IMR-90 (cell line): ENCODE results near the gene LY9. TPM values are rescaled to one million over a fixed set of nuclear protein-coding genes. Genes with fewer than 3 reads are reported as not detected.

Source experiments
- ATAC-seq: fragments of 200-7000 bp; cut with Tn5 transposase; 2 replicates; pipeline ENCODE4 v1.9.1; 2020; ENCODE audit warnings: low read depth, mild to moderate bottlenecking, moderate library complexity
- BruUV-seq: library from RNA; stranded (reverse); fragments of 400-500 nt; replicated peaks from 2 replicates; lab custom pipeline; 2021; lab: Mats Ljungman, UMichigan
- CTCF ChIA-PET: fragments of 300-600 bp; formaldehyde crosslinking; extraction: SDS; loops from one replicate; lab custom pipeline; 2021; ENCODE audit warnings: antibody characterized with exemption; lab: Yijun Ruan, JAX
- POLR2A ChIA-PET: fragments of 300-600 bp; sonication (Branson Sonifier 250); formaldehyde crosslinking; loops from one replicate; lab custom pipeline; 2022; ENCODE audit warnings: antibody characterized with exemption; ENCODE audit not compliant: unreplicated experiment; lab: Charles Lee
- DNase-seq: peaks from one replicate; pipeline ENCODE4 v3.0.0; 2013
- H2AFZ ChIP-seq: replicated peaks from 2 replicates; pipeline ENCODE3; 2013; ENCODE audit warnings: low read length, mild to moderate bottlenecking; ENCODE audit not compliant: poor library complexity
- H2AK5ac ChIP-seq: 2 replicates; pipeline ENCODE4 v1.6.1; 2013; ENCODE audit warnings: low read depth, low read length, inconsistent platforms
- H2AK9ac ChIP-seq: replicated peaks from 2 replicates; pipeline ENCODE3; 2013; ENCODE audit warnings: mild to moderate bottlenecking, low read depth, low read length, moderate library complexity; ENCODE audit not compliant: poor library complexity
- H2BK120ac ChIP-seq: 2 replicates; pipeline ENCODE4 v1.6.1; 2013; ENCODE audit warnings: low read depth, low read length, inconsistent platforms
- H2BK15ac ChIP-seq: 3 replicates; pipeline ENCODE4 v1.6.1; 2013; ENCODE audit warnings: low read depth, low read length, inconsistent platforms
- H2BK20ac ChIP-seq: 2 replicates; pipeline ENCODE4 v1.6.1; 2013; ENCODE audit warnings: low read depth, mild to moderate bottlenecking, inconsistent platforms, low read length, moderate library complexity
- H2BK5ac ChIP-seq: 2 replicates; pipeline ENCODE4 v1.6.1; 2013; ENCODE audit warnings: mild to moderate bottlenecking, low read depth, low read length, inconsistent platforms; ENCODE audit not compliant: poor library complexity, severe bottlenecking
- H3K14ac ChIP-seq: replicated peaks from 2 replicates; pipeline ENCODE4 v1.6.1; 2013; ENCODE audit warnings: low read depth, low read length, inconsistent platforms
- H3K18ac ChIP-seq: 2 replicates; pipeline ENCODE4 v1.6.1; 2013; ENCODE audit warnings: low read depth, low read length, control low read depth
- H3K23ac ChIP-seq: 2 replicates; pipeline ENCODE4 v1.6.1; 2013; ENCODE audit warnings: low read depth, low read length, inconsistent platforms
- H3K27ac ChIP-seq: 2 replicates; pipeline ENCODE4 v1.5.1; 2013; ENCODE audit warnings: mild to moderate bottlenecking, control low read depth, low read length; ENCODE audit not compliant: insufficient read depth
- H3K27me3 ChIP-seq: 2 replicates; pipeline ENCODE4 v1.6.1; 2013; ENCODE audit warnings: low read length; ENCODE audit not compliant: control insufficient read depth, insufficient read depth
- H3K36me3 ChIP-seq: 2 replicates; pipeline ENCODE4 v1.6.1; 2013; ENCODE audit warnings: low read length, mixed read lengths; ENCODE audit not compliant: control insufficient read depth, insufficient read depth
- H3K4ac ChIP-seq: 2 replicates; pipeline ENCODE4 v1.6.1; 2013; ENCODE audit warnings: low read depth, low read length, inconsistent platforms
- H3K4me1 ChIP-seq: 2 replicates; pipeline ENCODE4 v1.6.1; 2013; ENCODE audit warnings: low read length, mixed read lengths; ENCODE audit not compliant: control insufficient read depth, insufficient read depth
- H3K4me2 ChIP-seq: 2 replicates; pipeline ENCODE4 v1.6.1; 2013; ENCODE audit warnings: low read depth, mild to moderate bottlenecking, control low read depth, low read length, moderate library complexity
- H3K4me3 ChIP-seq: 2 replicates; pipeline ENCODE4 v1.5.1; 2013; ENCODE audit warnings: low read depth, mild to moderate bottlenecking, control low read depth, low read length, moderate library complexity; ENCODE audit not compliant: insufficient read depth
- H3K56ac ChIP-seq: 2 replicates; pipeline ENCODE4 v1.6.1; 2013; ENCODE audit warnings: low read length, inconsistent platforms; ENCODE audit not compliant: insufficient read depth; ENCODE audit errors: extremely low read depth
- H3K79me1 ChIP-seq, 2 experiments: 2 replicates each; pipeline ENCODE4 v1.6.1; 2013; ENCODE audit warnings: low read length in 2 of 2, inconsistent platforms in 1 of 2, low read depth in 1 of 2
- H3K9ac ChIP-seq: 2 replicates; pipeline ENCODE4 v1.6.1; 2013; ENCODE audit warnings: low read depth, low read length, control low read depth
- H3K9me1 ChIP-seq: 2 replicates; pipeline ENCODE4 v1.6.1; 2013; ENCODE audit warnings: low read length, inconsistent platforms; ENCODE audit not compliant: insufficient read depth
- H3K9me3 ChIP-seq: 2 replicates; pipeline ENCODE4 v1.6.1; 2013; ENCODE audit warnings: low read length; ENCODE audit not compliant: control insufficient read depth, insufficient read depth
- H4K20me1 ChIP-seq: 2 replicates; pipeline ENCODE4 v1.6.1; 2013; ENCODE audit warnings: low read length, inconsistent platforms; ENCODE audit not compliant: insufficient read depth
- H4K5ac ChIP-seq: 2 replicates; pipeline ENCODE4 v1.6.1; 2013; ENCODE audit warnings: mild to moderate bottlenecking, low read depth, low read length, control low read depth
- H4K8ac ChIP-seq, 2 experiments: 2 replicates each; pipeline ENCODE4 v1.6.1; 2013; ENCODE audit warnings: low read depth in 2 of 2, low read length in 2 of 2, control low read depth in 1 of 2, inconsistent platforms in 1 of 2
- H4K91ac ChIP-seq: 2 replicates; pipeline ENCODE4 v1.6.1; 2013; ENCODE audit warnings: low read depth, low read length, inconsistent platforms; ENCODE audit not compliant: insufficient read depth
- BHLHE40 ChIP-seq: fragments of 150-350 bp; IDR thresholded peaks from 2 replicates; pipeline ENCODE4 v1.6.1; 2016; ENCODE audit warnings: mild to moderate bottlenecking, low read depth, low read length
- CEBPB ChIP-seq: IDR thresholded peaks from 2 replicates; pipeline ENCODE4 v1.6.1; 2012; ENCODE audit warnings: low read depth, low read length, improper control_type of control experiment
- CHD1 ChIP-seq: IDR thresholded peaks from 2 replicates; pipeline ENCODE4 v1.6.1; 2012; ENCODE audit warnings: low read depth, low read length, improper control_type of control experiment
- FOS ChIP-seq: fragments of 150-350 bp; IDR thresholded peaks from 2 replicates; pipeline ENCODE4 v1.6.1; 2016; ENCODE audit warnings: low read depth, low read length
- MAFK ChIP-seq: IDR thresholded peaks from 2 replicates; pipeline ENCODE4 v1.6.1; 2012; ENCODE audit warnings: low read depth, low read length, improper control_type of control experiment
- MAZ ChIP-seq: IDR thresholded peaks from 2 replicates; pipeline ENCODE4 v1.6.1; 2012; ENCODE audit warnings: low read depth, mild to moderate bottlenecking, low read length, improper control_type of control experiment, moderate library complexity, borderline replicate concordance
- MXI1 ChIP-seq: IDR thresholded peaks from 2 replicates; pipeline ENCODE4 v1.6.1; 2012; ENCODE audit warnings: low read depth, mild to moderate bottlenecking, low read length, moderate library complexity, borderline replicate concordance
- NFE2L2 ChIP-seq: fragments of 150-350 bp; IDR thresholded peaks from 2 replicates; pipeline ENCODE4 v1.6.1; 2016; ENCODE audit warnings: low read depth, mild to moderate bottlenecking, low read length
- POLR2A ChIP-seq: IDR thresholded peaks from 2 replicates; pipeline ENCODE4 v1.6.1; 2012; ENCODE audit warnings: mild to moderate bottlenecking, low read depth, low read length
- RAD21 ChIP-seq: IDR thresholded peaks from 2 replicates; pipeline ENCODE4 v1.6.1; 2012; ENCODE audit warnings: low read length, improper control_type of control experiment
- RCOR1 ChIP-seq: IDR thresholded peaks from 2 replicates; pipeline ENCODE4 v1.6.1; 2012; ENCODE audit warnings: mild to moderate bottlenecking, low read length, improper control_type of control experiment; ENCODE audit not compliant: insufficient replicate concordance
- RFX5 ChIP-seq: IDR thresholded peaks from 2 replicates; pipeline ENCODE4 v1.8.0; 2012; ENCODE audit warnings: low read depth, mild to moderate bottlenecking, low read length, moderate library complexity
- SMC3 ChIP-seq: fragments of 150-350 bp; IDR thresholded peaks from 2 replicates; pipeline ENCODE4 v1.6.1; 2016; ENCODE audit warnings: low read depth, mild to moderate bottlenecking, antibody characterized with exemption, low read length, moderate library complexity
- WGBS, 2 experiments: methylation state at CpG; one replicate each; pipeline versions ENCODE4 v1.1.5 to v1.1.7; 2013; ENCODE audit warnings: missing lambda C conversion rate in 2 of 2; ENCODE audit not compliant: insufficient read length in 1 of 2; ENCODE audit errors: extremely low coverage in 2 of 2; 5-methylcytosine and 5-hydroxymethylcytosine counted together
- dilution Hi-C: fragments of 300-500 bp; cut with HindIII; formaldehyde crosslinking; loops from one replicate; pipeline ENCODE4 v1.14.3; 2018; ENCODE audit warnings: low sequenced_read_pairs; ENCODE audit not compliant: unreplicated experiment
- in situ Hi-C: fragments of 300-500 bp; cut with MboI; formaldehyde crosslinking; loops from 3 replicates; pipeline ENCODE4 v1.14.3; 2019; ENCODE audit warnings: low sequenced_read_pairs, inconsistent platforms, mixed read lengths
- intact Hi-C: fragments of 100-400 bp; cut with micrococcal nuclease; formaldehyde crosslinking; loops from 2 replicates; pipeline ENCODE4 v1.10.0; 2022
- polyA plus RNA-seq, 3 experiments: library from polyadenylated mRNA; depleted of rRNA; stranded (reverse); fragments of >200 nt; gene quantifications; 2 replicates each; pipeline ENCODE4 v1.2.3, GENCODE V29; 2012; ENCODE audit warnings: low replicate concordance in 1 of 3
- total RNA-seq: library from RNA; depleted of rRNA; stranded (reverse); fragments of >200 nt; gene quantifications from 2 replicates; pipeline ENCODE4 v1.2.3, GENCODE V29; 2012
- TF ChIP-seq, protein P1 (sequence below): conservative IDR thresholded peaks from 2 replicates; pipeline ENCODE4 v1.5.1; 2012; ENCODE audit warnings: mild to moderate bottlenecking, low read depth, low read length, improper control_type of control experiment
- TF ChIP-seq, protein P2 (sequence below): fragments of 150-350 bp; IDR thresholded peaks from 2 replicates; pipeline ENCODE4 v1.6.1; 2017; ENCODE audit warnings: mild to moderate bottlenecking, antibody characterized with exemption, low read length, low read depth
- TF ChIP-seq, protein P3 (sequence below): fragments of 150-350 bp; IDR thresholded peaks from 2 replicates; pipeline ENCODE4 v1.6.1; 2016; ENCODE audit warnings: low read depth, mild to moderate bottlenecking, low read length, moderate library complexity, borderline replicate concordance

The LY9 gene
- total and polyA plus RNA-seq, 2 of the 4 experiments (the other 2 are of a cell fraction) = not detected

GRCh38 chr1:160866695-160867260 is 70.8 kb downstream of the LY9 start:
- ATAC-seq (no peak), DNase-seq (no peak)
- H3K9me3 ChIP-seq = no peaks in the 10 kb centered on the region
- H3K4me3 ChIP-seq = no peak overlapping the region
- H2AK5ac ChIP-seq = no peak overlapping the region
- H2BK5ac ChIP-seq = no peak overlapping the region
- H3K18ac ChIP-seq = no peak overlapping the region
- H4K20me1 ChIP-seq = no peaks in the 10 kb centered on the region
- intact Hi-C loops = no loop called here
- H3K4me2 ChIP-seq = no peak overlapping the region
- no peaks in the 10 kb centered on the region for H3K9me1 ChIP-seq
- no peak overlapping the region for H3K9ac ChIP-seq
- H3K4me1 ChIP-seq = no peaks in the 10 kb centered on the region
- H2AFZ ChIP-seq = no peak overlapping the region
- TF ChIP-seq MXI1 = no peak
- TF ChIP-seq FOS = no peak
- TF ChIP-seq POLR2A = no peak
- no peak for TF ChIP-seq RCOR1
- no peak for TF ChIP-seq RAD21
- no peak for TF ChIP-seq CHD1
- TF ChIP-seq MAFK = no peak
- TF ChIP-seq, protein P1, sequence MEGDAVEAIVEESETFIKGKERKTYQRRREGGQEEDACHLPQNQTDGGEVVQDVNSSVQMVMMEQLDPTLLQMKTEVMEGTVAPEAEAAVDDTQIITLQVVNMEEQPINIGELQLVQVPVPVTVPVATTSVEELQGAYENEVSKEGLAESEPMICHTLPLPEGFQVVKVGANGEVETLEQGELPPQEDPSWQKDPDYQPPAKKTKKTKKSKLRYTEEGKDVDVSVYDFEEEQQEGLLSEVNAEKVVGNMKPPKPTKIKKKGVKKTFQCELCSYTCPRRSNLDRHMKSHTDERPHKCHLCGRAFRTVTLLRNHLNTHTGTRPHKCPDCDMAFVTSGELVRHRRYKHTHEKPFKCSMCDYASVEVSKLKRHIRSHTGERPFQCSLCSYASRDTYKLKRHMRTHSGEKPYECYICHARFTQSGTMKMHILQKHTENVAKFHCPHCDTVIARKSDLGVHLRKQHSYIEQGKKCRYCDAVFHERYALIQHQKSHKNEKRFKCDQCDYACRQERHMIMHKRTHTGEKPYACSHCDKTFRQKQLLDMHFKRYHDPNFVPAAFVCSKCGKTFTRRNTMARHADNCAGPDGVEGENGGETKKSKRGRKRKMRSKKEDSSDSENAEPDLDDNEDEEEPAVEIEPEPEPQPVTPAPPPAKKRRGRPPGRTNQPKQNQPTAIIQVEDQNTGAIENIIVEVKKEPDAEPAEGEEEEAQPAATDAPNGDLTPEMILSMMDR = no peak
- TF ChIP-seq CEBPB = no peak
- TF ChIP-seq, protein P2, sequence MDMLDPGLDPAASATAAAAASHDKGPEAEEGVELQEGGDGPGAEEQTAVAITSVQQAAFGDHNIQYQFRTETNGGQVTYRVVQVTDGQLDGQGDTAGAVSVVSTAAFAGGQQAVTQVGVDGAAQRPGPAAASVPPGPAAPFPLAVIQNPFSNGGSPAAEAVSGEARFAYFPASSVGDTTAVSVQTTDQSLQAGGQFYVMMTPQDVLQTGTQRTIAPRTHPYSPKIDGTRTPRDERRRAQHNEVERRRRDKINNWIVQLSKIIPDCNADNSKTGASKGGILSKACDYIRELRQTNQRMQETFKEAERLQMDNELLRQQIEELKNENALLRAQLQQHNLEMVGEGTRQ = no peak
- TF ChIP-seq RFX5 = no peak
- no peak for TF ChIP-seq MAZ
- no peak for TF ChIP-seq NFE2L2
- no peak for TF ChIP-seq BHLHE40
- TF ChIP-seq, protein P3, sequence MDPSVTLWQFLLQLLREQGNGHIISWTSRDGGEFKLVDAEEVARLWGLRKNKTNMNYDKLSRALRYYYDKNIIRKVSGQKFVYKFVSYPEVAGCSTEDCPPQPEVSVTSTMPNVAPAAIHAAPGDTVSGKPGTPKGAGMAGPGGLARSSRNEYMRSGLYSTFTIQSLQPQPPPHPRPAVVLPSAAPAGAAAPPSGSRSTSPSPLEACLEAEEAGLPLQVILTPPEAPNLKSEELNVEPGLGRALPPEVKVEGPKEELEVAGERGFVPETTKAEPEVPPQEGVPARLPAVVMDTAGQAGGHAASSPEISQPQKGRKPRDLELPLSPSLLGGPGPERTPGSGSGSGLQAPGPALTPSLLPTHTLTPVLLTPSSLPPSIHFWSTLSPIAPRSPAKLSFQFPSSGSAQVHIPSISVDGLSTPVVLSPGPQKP = no peak
- TF ChIP-seq SMC3 = no peak
- no peak overlapping the region for H2BK15ac ChIP-seq
- H3K27me3 ChIP-seq = no peaks in the 10 kb centered on the region
- H3K36me3 ChIP-seq = no peaks in the 10 kb centered on the region
- no peak overlapping the region for H4K91ac ChIP-seq
- no peak overlapping the region for H3K14ac ChIP-seq
- ChIA-PET CTCF (no interaction called here), POLR2A (no interaction called here)
- no CpG with 5 or more reads among the region's 6 CpGs for WGBS, 2 experiments
- H3K27ac ChIP-seq = no peak overlapping the region
- H2AK9ac ChIP-seq = no peak overlapping the region
- no peak overlapping the region for H2BK120ac ChIP-seq
- no TSS peak for BruUV-seq
- no peak overlapping the region for H3K56ac ChIP-seq
- no peak overlapping the region for H3K23ac ChIP-seq
- no peak overlapping the region for H4K8ac ChIP-seq
- H4K5ac ChIP-seq = no peak overlapping the region
- H3K4ac ChIP-seq = no peak overlapping the region
- dilution Hi-C loops = no loop called here
- no peak overlapping the region for H2BK20ac ChIP-seq
- in situ Hi-C loops = no loop called here
- no peaks in the 10 kb centered on the region for H3K79me1 ChIP-seq
